Stimulated activated CD8-positive, alpha-beta memory T cell treated with anti-CD3 and anti-CD28 coated beads, Interleukin-12 subunit alpha, Interleukin-12 subunit beta, amount 100 ng/mL, for 1 hour (primary cell): Measurements from ENCODE around the gene MSI2.

ENCODE experiments used
- DNase-seq: peaks from one replicate; pipeline ENCODE4 v3.0.0-alpha.2; 2020; ENCODE audit warnings: low read depth

The MSI2 gene

DNA sequence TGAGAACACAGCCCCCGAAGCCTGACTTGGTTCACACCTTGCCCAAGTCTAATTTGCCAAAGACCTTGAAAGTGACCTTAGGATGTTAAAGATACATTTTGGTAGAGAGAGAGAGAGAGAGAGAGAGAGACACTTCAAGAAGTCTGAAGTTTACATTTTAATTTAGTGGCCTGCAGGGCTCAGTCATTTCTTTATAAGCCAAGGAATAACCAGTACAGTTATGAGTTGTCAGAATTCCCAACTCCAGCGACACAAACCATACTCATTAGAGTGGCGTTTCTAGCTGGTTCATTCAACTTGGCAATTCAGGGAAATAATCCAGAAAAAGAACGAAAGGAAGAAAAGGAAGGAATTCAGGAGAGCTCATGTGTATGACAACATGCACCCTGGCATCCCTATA is 284.7 kb downstream of the MSI2 start:
- no peak for DNase-seq

GRCh38 chr17:57541472-57542394 is 285.4 kb downstream of the MSI2 start:
- no peak for DNase-seq

GRCh38 chr17:57542510-57542909 is 286.2 kb downstream of the MSI2 start:
- DNase-seq: no peak

GRCh38 chr17:57543230-57543629 is 286.9 kb downstream of the MSI2 start:
- DNase-seq: no peak

- DNase-seq: no peak
Measured at GRCh38 chr17:57544401-57544800, 288.1 kb downstream of the MSI2 start.

DNA sequence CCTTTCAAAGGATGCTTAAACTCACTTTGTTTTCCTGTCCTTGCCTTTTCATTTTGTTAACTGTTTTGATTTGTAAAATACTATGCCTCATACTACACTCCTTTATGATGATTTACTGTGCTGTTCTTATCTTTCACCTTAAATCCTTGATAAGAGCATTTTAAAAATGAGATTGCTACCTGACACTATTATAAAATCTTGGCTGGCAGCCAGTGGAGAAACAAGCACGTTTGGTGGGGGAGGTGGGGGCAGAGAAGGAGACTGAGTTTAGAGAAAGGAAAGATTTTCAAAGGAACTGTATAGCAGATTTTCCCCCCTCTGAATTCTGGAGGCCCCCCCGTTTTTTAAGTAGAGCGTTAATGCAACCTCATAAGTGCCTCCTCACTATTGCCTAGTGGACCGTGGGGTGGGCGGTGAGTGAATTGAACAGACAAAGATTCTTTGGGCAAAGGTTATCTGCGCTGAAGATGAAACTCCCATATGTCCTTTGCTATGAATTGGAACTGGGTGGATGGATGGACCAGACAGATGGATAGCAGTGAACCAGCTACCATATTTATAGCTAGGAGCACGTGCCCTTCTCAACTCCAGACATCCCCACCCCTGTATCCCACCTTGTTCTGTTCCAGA is 288.6 kb downstream of the MSI2 start:
- DNase-seq: no peak

DNA sequence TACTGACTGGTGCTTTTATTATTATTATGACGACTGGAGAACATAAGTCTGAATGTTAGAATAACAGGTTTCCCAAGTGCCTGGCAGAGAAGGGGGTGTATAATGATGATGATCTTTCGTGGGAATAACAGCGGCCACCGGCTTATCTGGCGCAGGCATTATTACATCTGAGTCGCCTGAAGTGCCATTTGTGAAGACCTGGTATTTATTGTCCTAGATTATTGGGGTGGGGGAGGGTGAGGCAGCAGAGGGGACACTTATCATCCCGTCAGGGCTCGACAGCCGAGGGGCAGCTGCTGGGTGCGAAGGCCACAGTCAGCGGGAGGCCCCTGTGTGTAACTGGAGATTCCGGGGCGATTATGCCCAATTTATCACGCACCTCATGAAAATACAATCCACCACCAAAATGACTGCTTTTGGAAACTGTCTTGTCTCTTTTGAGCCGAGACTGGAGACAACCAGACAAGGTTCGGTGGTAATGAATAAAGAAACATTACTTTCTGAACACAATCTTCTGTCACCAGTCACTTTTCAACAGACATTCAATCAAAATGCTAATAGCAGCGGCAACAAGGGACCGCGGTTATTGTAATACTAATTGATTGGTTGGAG is 289.5 kb downstream of the MSI2 start:
- no peak for DNase-seq

DNA sequence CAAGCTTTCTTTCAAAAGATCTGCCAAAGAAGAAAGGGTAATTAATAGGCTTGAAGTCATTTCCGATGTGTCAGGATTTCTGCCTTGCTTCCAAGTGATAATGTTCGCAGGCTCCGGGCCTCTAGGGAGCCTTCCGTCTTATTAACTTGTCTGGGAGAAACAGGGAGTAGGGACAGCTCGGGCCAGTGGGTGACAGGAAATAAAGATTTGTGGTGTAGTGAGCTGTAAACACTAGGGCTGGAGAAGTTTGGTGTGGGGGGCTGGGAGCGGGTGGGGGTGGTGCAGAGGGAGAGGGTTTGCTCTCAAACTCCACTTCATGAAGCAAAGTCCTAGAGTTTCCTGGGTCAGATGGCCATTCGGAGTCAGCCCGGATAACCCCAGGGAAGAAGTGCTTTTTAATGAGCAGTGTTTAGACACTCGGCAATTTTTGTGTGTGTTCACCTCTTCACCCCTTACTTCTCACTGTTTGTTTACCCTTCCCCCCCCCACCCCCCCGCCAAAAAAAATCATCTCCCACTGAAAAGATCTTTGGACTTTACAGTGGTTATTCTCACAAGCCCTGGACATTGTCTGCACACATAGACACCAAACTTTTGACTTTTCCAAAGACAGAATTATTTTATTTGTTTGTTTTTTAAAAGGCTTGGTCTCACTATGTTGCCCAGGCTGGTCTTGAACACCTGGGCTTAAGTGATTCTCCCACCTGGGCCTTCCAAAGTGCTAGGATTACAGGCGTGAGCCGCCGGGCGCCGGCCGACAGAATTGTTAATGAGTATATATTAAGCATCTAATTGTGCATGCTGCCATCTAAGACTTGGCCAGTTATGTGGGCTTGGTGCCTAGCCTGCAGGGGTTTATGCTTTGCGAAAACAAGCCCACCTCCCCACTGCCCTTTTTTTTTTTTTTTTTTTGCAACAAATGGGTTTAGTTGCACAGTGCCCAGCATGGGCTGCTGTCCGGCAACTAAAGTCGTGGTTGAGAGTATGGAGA is 292.4 kb downstream of the MSI2 start:
- no peak for DNase-seq

DNA sequence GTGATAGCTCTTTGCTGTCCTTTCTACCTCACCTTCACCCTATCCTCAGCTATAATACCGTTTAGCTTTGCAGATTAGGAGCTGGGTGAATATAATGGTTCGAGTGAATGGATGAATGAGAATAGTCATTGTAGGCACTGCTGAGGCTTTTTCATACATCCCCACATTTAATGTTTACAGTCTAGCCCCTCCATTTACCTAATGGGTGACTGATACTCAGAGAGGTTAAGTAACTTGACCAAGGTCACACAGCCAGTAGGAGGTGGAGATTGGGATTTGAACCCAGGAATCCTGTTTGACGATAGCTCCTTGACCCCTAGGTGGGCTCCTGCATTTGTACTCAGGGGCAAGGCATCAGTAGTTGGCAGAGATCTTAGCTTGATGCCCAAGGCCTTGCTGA is 293.1 kb downstream of the MSI2 start:
- DNase-seq: no peak

DNA sequence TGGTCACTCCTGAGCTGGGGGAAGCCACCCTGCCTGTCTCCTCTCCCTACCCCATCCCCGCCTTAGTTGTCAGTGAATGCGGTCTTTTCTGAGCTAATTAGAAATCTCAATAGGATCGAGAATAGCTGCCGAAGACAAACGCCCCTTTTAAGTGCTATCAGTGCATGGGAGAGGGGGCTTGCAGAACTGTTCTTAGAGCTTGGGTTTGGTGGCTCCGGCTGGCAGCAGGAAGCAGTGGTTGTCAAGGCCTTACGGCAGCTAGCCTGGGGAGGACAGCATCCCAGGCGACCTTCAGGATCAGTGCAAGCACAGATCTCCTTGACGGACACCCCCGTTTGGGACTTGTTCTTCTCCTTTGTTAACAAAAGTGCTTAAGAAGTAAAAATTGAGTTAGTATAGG is 293.7 kb downstream of the MSI2 start:
- DNase-seq: no peak

- no peak for DNase-seq
Measured at GRCh38 chr17:57550668-57551315, 294.5 kb downstream of the MSI2 start.

GRCh38 chr17:57551321-57552079 is 295.2 kb downstream of the MSI2 start:
- no peak for DNase-seq

GRCh38 chr17:57552114-57552624 is 295.8 kb downstream of the MSI2 start:
- DNase-seq: no peak

DNA sequence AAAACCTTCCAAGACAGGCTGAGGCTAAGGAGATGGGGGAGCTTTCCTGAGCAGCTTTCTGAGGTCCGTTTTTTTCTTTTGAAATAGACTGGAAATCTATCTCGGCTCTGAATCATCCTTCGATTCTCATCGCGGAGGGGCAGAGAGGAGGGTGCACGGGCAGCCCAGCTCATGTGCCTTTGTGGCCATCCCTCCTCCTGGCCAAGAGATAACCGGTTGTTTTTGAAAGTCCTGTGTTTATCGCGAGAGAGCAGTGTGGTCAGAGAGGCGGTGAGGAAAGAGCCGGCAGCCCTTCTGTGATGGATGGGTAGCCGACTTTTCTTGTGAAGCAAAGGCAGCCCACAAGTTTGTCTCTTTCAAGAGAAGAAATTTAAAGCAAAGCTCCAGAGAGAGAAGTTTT is 297.2 kb downstream of the MSI2 start:
- no peak for DNase-seq

GRCh38 chr17:57553991-57554825 is 297.9 kb downstream of the MSI2 start:
- DNase-seq: no peak

- DNase-seq: no peak
Measured at GRCh38 chr17:57554826-57555635, 298.7 kb downstream of the MSI2 start.

DNA sequence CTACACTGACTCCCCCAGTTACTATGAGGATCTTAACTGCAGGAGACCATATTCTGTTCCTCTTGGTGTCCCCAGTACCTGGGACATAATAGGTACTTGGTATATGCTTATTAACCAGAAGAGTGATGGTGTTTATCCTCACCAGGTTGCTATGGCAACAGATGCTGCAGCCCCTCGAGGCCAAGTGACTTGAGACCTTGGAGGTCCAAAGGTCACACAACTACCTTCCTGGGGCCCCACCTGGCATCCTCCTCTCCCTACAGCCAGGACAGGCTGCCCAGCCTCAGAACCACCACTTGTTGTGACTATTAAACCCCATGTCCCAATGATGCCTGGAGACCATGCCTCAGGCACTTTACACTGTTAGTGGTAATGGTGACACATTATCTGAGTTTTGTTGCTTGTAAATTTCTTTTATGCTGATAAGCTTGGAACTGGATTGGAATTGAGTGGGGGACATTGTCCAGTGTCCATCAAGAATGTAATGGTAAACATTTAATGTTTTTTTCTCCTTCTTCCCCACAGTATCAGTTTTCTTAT is 299.4 kb downstream of the MSI2 start:
- DNase-seq: no peak

DNA sequence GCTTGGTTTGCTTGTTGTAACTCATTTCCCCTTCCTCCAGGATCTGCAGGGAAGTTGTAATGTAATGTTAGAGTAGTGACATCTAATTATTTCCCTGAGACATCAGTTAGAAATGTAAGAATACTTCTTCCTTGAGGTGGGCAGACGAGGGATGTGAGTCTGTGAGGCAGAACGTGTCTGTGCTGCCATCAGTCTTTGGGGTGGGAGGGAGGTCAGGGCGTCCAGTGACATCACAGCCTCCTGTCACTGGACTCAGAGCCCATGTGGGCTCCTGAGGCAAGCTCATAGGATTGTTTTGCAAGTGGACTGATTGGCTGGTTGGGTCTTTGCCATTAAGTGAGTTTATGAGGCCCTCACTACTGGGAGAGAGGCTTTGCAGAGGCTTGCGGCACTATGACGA is 300.0 kb downstream of the MSI2 start:
- no peak for DNase-seq
